Measurements from ENCODE around the gene THADA.

DNA sequence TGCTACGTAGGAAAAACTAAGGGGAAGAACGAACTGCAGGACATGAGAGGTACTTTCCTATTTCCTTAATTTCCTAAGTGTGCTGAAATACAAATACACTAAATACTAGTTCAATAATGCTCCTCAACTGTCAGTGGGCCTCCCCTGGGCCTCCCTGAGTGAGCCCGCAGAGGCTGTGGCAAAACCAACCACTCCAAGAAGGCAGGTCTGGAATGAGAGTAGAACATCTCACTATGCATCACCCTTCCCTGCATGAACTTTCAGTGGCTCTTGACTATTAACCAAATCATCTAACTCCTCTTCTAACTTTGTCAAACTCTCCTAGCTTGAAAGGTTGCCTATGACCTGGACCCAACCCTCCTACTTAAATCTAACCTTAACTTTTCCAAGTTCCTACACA, 84.6 kb downstream of the THADA start:
- TF ChIP-seq JUN (IDR thresholded peaks at IDR 0.05; ENCODE audit: borderline replicate concordance, insufficient read depth, insufficient read length, low read depth) (no peak), CTCF (IDR thresholded peaks at IDR 0.05; ENCODE audit: extremely low read depth in 1 of 2, insufficient read depth in 1 of 2, low read depth in 1 of 2, low read length in 2 of 2) (no peak), MAX (IDR thresholded peaks at IDR 0.05; ENCODE audit: insufficient read depth, insufficient read length) (no peak), EZH2 (IDR thresholded peaks at IDR 0.05; ENCODE audit: borderline replicate concordance, low read depth, low read length, severe bottlenecking) (no peak), POLR2A (IDR thresholded peaks at IDR 0.05; ENCODE audit: low read depth, low read length) (no peak), POLR2AphosphoS5 (IDR thresholded peaks at IDR 0.05; ENCODE audit: insufficient read depth, low read depth, low read length) (no peak)

Measured in endothelial cell of umbilical vein (primary cell).